ENCODE results near the gene CCDC12.
A peak's percentile ranks its signal among the peaks of the same experiment; 100 is the strongest.

Gene CCDC12

DNA sequence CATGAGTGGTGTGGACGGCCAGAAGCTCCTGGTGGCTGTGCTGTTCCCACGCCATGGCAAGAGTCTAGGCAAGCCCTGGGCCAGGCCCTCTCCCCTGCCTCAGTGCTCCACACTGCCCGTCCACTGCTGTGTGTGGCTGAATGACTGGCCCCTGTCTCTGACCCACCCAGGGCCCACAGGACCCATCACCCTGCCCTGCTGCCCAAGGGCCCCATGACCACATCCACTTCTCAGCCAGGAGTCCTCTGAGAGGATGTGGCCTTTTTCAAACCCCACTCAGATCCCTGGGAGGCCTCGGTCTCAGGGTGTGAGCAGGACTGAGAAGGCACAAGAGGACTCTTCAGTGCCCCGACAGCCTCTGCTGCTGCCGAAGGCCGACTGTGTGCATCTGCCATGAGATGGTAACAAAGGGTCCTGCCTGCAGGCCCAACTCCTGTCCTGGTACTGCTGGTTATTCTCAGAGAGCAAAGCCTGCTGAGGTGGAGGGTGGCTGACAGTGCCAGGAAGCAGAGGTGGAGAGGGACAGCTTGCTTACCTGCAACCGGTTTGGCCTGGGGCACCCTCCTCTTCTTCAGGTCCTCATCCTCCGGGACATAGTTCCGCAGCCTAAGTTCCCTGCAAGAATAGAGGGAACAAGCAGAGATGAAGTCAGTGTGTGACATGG, 51.5 kb downstream of the CCDC12 start:
- H3K4me1 ChIP-seq, result peaks cover 0 to 67% (median 53%) of the 10 kb centered on the region in 4 donors

DNA sequence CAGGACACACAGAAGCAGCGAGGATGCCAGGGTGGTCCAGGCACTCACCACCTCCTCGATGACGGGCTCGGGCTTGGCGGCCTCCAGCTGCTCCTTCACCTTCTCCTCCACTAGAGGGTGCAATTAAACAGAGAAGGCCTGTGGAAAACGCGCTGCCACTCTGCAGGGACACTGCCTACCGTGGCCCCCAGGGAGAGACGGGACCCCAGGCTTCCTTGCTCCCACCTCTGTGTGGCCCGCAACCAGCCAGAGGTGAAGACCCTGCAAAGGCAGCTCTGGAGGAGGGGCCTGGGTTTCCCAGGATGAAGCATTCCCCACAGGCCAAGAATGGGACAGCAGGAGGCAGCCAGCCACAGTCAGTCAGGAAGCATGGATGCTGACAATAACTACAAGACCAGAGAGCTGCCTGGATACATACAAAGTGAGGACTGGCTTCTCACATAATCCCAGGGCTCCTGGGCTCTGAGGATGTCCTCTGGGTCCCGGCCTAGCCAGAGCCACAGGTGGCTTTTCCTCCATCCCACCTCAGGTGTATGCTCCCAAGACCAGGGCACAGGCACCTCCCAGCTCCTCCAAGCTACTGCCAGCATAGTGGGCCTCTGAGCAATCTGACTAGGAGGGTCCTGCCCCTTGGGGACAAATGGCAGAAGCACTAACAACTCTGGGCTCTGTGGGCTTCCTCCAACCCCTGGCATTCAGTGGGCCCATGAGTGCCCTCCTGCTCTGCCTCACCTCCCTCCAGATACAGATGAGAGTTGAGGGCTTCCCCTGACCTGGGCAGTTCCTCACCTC, 52.8 kb downstream of the CCDC12 start:
- Histone ChIP-seq H3K27ac (no peak overlapping the region), H3K4me3 (no peak overlapping the region), H3K9me3 (no peaks in the 10 kb centered on the region), H3K27me3 (no peaks in the 10 kb centered on the region), H3K36me3 (peaks cover 51 to 76% (median 69%) of the 10 kb centered on the region in 3 donors), H3K4me1 (peaks cover 0 to 54% (median 41%) of the 10 kb centered on the region in 4 donors)
- peak; percentile 16 to 67 for DNase-seq
- TF ChIP-seq, protein P1, sequence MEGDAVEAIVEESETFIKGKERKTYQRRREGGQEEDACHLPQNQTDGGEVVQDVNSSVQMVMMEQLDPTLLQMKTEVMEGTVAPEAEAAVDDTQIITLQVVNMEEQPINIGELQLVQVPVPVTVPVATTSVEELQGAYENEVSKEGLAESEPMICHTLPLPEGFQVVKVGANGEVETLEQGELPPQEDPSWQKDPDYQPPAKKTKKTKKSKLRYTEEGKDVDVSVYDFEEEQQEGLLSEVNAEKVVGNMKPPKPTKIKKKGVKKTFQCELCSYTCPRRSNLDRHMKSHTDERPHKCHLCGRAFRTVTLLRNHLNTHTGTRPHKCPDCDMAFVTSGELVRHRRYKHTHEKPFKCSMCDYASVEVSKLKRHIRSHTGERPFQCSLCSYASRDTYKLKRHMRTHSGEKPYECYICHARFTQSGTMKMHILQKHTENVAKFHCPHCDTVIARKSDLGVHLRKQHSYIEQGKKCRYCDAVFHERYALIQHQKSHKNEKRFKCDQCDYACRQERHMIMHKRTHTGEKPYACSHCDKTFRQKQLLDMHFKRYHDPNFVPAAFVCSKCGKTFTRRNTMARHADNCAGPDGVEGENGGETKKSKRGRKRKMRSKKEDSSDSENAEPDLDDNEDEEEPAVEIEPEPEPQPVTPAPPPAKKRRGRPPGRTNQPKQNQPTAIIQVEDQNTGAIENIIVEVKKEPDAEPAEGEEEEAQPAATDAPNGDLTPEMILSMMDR (IDR thresholded peaks at IDR 0.05), result peak; percentile 71 to 75
- intact Hi-C loops (cut with DNase I; ENCODE audit: low total_unique reads), result loop anchor here (5.0 to 10.0 kb wide), 2 partner anchors 74 to 401 kb away; no protein-coding TSS in a partner anchor

More for the DNA sequence above, 51.5 kb downstream of the CCDC12 start:
- DNase-seq, result peak; percentile 12 to 58
- Histone ChIP-seq H3K27me3 (no peaks in the 10 kb centered on the region), H3K36me3 (peaks cover 46 to 63% (median 56%) of the 10 kb centered on the region in 3 donors), H3K9me3 (no peaks in the 10 kb centered on the region), H3K4me3 (no peak overlapping the region), H3K27ac (peak overlapping the region in 1 of 2 donors; percentile 80)
- TF ChIP-seq, protein P1 (IDR thresholded peaks at IDR 0.05), result no peak
- intact Hi-C loops (cut with DNase I; ENCODE audit: low total_unique reads), result loop anchor here (5.0 to 10.0 kb wide), 2 partner anchors 72 to 400 kb away; no protein-coding TSS in a partner anchor

DNA sequence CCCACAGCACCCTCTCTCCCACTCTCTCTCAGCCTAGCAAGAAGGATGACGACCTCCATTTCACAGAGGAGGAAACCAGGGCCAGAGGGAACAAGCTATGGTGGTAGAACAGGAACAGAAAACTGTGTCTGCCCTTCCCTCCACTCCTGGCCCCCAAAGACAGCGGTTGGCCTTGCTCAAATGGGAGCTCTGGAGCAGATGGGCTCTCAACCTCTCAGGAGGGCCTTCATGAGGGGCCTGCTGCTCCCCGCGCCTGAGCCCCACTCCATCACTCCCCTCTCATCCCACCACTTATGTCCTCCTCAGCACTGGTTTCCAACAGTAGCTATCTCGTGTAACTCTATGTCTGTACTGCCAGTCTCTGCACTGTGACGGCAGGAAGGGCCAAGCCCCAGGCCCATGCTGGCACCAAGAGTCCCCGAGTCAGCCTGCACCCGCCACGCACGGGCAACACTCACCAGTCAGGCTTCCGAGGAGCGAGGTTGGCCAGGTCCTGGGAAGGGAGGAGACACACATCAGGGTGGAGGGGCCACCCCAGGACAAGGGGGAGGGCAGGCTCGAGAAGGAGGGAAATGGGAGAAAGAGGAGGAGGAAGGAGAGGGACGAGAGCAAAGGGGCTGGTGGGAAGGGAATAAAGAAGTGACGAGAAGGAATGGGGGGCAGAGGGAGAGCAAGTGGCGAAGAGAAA, 53.5 kb downstream of the CCDC12 start:
- Histone ChIP-seq H3K9me3 (no peaks in the 10 kb centered on the region), H3K4me1 (peaks cover 0 to 46% (median 34%) of the 10 kb centered on the region in 4 donors), H3K27ac (no peak overlapping the region), H3K27me3 (no peaks in the 10 kb centered on the region), H3K4me3 (no peak overlapping the region), H3K36me3 (peaks cover 57 to 83% (median 77%) of the 10 kb centered on the region in 3 donors)
- intact Hi-C loops (cut with DNase I; ENCODE audit: low total_unique reads), result loop anchor here (5.0 to 10.0 kb wide), 2 partner anchors 74 to 402 kb away; no protein-coding TSS in a partner anchor
- TF ChIP-seq, protein P1 (IDR thresholded peaks at IDR 0.05), result no peak
- DNase-seq, result peak; percentile 7 to 61

DNA sequence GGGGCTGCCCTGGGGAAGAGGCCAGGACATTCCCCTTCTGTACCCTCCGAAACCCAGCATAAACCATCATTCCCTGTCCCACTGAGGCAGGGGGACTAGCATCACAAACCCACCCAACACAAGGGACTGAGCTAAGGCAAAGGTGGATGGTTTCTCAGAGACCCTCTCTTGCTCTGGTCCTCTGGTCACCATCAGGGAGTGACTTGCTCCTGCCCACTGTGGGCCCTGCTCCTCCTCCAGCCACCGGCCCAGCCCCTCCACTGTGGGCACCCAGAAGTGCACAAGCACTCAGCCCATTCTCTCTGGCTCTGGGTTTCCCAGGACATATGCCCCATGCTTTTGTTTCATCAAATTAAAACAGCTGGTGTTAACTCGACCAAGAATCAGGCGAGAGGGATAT, 54.1 kb downstream of the CCDC12 start:
- peaks cover 61 to 89% (median 82%) of the 10 kb centered on the region in 3 donors for H3K36me3 ChIP-seq
- no peak overlapping the region for H3K27ac ChIP-seq
- H3K4me1 ChIP-seq, result peaks cover 0 to 40% (median 29%) of the 10 kb centered on the region in 4 donors
- no peaks in the 10 kb centered on the region for H3K9me3 ChIP-seq
- DNase-seq, result peak; percentile 5 to 37
- TF ChIP-seq, protein P1 (IDR thresholded peaks at IDR 0.05), result no peak
- intact Hi-C loops (cut with DNase I; ENCODE audit: low total_unique reads), result loop anchor here (5.0 to 10.0 kb wide), 2 partner anchors 75 to 402 kb away; no protein-coding TSS in a partner anchor
- no peak overlapping the region for H3K4me3 ChIP-seq
- H3K27me3 ChIP-seq, result no peaks in the 10 kb centered on the region

DNA sequence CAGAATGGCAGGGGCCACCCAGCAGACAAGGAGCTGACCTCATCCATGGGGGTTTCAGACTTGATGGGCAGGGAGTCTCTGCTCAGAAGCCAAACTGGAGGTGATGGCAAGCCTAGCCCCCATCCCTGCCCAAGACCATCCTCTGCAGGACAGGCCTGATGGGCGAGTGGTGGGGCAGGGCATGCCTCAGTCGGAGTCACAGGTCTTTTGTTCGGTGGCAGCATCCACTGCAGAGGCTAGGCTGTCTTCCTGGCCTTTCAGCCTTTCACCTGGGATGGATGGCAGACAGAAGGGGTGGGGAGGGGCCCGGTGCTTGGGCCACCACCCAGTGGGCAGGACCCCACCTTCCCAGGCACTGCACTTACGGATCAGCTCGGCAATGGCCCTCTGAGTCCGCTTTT, 54.7 kb downstream of the CCDC12 start:
- intact Hi-C loops (cut with DNase I; ENCODE audit: low total_unique reads), result loop anchor here (5.0 to 10.0 kb wide), 2 partner anchors 75 to 403 kb away; no protein-coding TSS in a partner anchor
- Histone ChIP-seq H3K9me3 (no peaks in the 10 kb centered on the region), H3K27ac (no peak overlapping the region), H3K4me1 (peaks cover 0 to 35% (median 23%) of the 10 kb centered on the region in 4 donors), H3K27me3 (no peaks in the 10 kb centered on the region), H3K36me3 (peaks cover 66 to 95% (median 86%) of the 10 kb centered on the region in 3 donors), H3K4me3 (no peak overlapping the region)
- TF ChIP-seq, protein P1 (IDR thresholded peaks at IDR 0.05), result no peak
- peak; percentile 7 to 62 for DNase-seq

All from tibial artery (tissue), 4 donors.